H1 (cell line): ENCODE data around the gene TGM3. TPM values are rescaled to one million over a fixed set of nuclear protein-coding genes. Genes with fewer than 3 reads are reported as not detected.

Experiments
- CTCF ChIA-PET: fragments of 300-600 bp; sonication (Branson Sonifier 250); formaldehyde crosslinking; loops from one replicate; lab custom pipeline; 2021; ENCODE audit not compliant: partially characterized antibody; lab: Charles Lee
- POLR2A ChIA-PET: fragments of 300-600 bp; sonication (Branson Sonifier 250); formaldehyde crosslinking; loops from one replicate; lab custom pipeline; 2021; ENCODE audit warnings: inconsistent platforms; ENCODE audit not compliant: partially characterized antibody; lab: Charles Lee
- DNase-seq, 2 experiments: peaks; one replicate each; pipeline versions ENCODE4 v3.0.0 to v3.0.0-alpha.2; 2010 to 2022; ENCODE audit warnings: low spot score in 2 of 2, low read depth in 1 of 2, mixed read lengths in 1 of 2
- FAIRE-seq: peaks from 2 replicates; lab custom pipeline; 2011; peaks lifted over from hg19 to GRCh38; lab: Jason Lieb, UNC
- H2AFZ ChIP-seq: 2 replicates; pipeline ENCODE4 v1.8.1; 2012; ENCODE audit warnings: low read length, inconsistent platforms
- H2AK5ac ChIP-seq: 2 replicates; pipeline ENCODE4 v1.6.1; 2013; ENCODE audit warnings: low read depth, low read length
- H2BK120ac ChIP-seq: replicated peaks from 2 replicates; pipeline ENCODE3; 2013; ENCODE audit warnings: low read depth, low read length, inconsistent platforms
- H2BK12ac ChIP-seq: 2 replicates; pipeline ENCODE4 v1.6.1; 2013; ENCODE audit warnings: low read depth, low read length
- H2BK15ac ChIP-seq: 2 replicates; pipeline ENCODE4 v1.6.1; 2013; ENCODE audit warnings: low read length
- H2BK20ac ChIP-seq: 2 replicates; pipeline ENCODE4 v1.6.1; 2013; ENCODE audit warnings: low read length
- H2BK5ac ChIP-seq: 2 replicates; pipeline ENCODE4 v1.6.1; 2013; ENCODE audit warnings: low read depth, low read length
- H3K14ac ChIP-seq: 2 replicates; pipeline ENCODE4 v1.6.1; 2013; ENCODE audit warnings: inconsistent platforms; ENCODE audit not compliant: insufficient read length
- H3K18ac ChIP-seq: 2 replicates; pipeline ENCODE4 v1.6.1; 2013; ENCODE audit warnings: low read length; ENCODE audit errors: extremely low read depth
- H3K23ac ChIP-seq: 2 replicates; pipeline ENCODE4 v1.6.1; 2013; ENCODE audit warnings: inconsistent platforms; ENCODE audit not compliant: insufficient read length
- H3K23me2 ChIP-seq: 2 replicates; pipeline ENCODE4 v1.6.1; 2013; ENCODE audit warnings: low read depth, low read length
- H3K27ac ChIP-seq: 2 replicates; pipeline ENCODE4 v1.6.1; 2011; ENCODE audit warnings: low read depth, low read length, inconsistent platforms
- H3K27me3 ChIP-seq, 4 experiments: replicated peaks in 1 of 4; 1 replicate in 1 of 4; 2 replicates in 3 of 4; pipeline versions ENCODE4 v1.6.1 to v1.8.1; 2011 to 2013; ENCODE audit warnings: low read length in 3 of 4, mild to moderate bottlenecking in 3 of 4, inconsistent platforms in 2 of 4, mixed read lengths in 2 of 4, moderate library complexity in 1 of 4; ENCODE audit not compliant: control insufficient read depth in 3 of 4, insufficient read depth in 3 of 4; ENCODE audit errors: extremely low read depth in 1 of 4
- H3K36me3 ChIP-seq, 4 experiments: 2 replicates each; pipeline versions ENCODE4 v1.6.1 to v1.8.1; 2011 to 2013; ENCODE audit warnings: mild to moderate bottlenecking in 4 of 4, low read length in 3 of 4, moderate library complexity in 2 of 4, control low read depth in 1 of 4, inconsistent platforms in 1 of 4; ENCODE audit not compliant: insufficient read depth in 4 of 4, control insufficient read depth in 2 of 4
- H3K4ac ChIP-seq: replicated peaks from 2 replicates; pipeline ENCODE3; 2013; ENCODE audit warnings: low read length, low read depth, mixed read lengths, inconsistent platforms; ENCODE audit not compliant: insufficient read length
- H3K4me1 ChIP-seq, 4 experiments: replicated peaks in 1 of 4; 1 replicate in 1 of 4; 2 replicates in 3 of 4; pipeline versions ENCODE4 v1.6.1 to v1.8.1; 2011 to 2013; ENCODE audit warnings: low read length in 3 of 4, inconsistent platforms in 2 of 4, mixed read lengths in 1 of 4; ENCODE audit not compliant: insufficient read depth in 4 of 4, control insufficient read depth in 3 of 4
- H3K4me2 ChIP-seq, 2 experiments: 2 replicates each; pipeline versions ENCODE4 v1.6.1 to v1.8.1; 2011 to 2013; ENCODE audit warnings: low read depth in 2 of 2, low read length in 2 of 2, control low read depth in 1 of 2, inconsistent platforms in 1 of 2, mild to moderate bottlenecking in 1 of 2; ENCODE audit not compliant: insufficient read depth in 1 of 2
- H3K4me3 ChIP-seq, 4 experiments: fragments of 200-600, 300-600 bp in 1 of 4; sonication (generic), shearing (Covaris generic), sonication (Bioruptor Twin) in 1 of 4; 2 replicates each; pipeline versions ENCODE4 v1.5.1 to v1.8.1; 2011 to 2016; ENCODE audit warnings: low read length in 4 of 4, low read depth in 3 of 4, control low read depth in 2 of 4, inconsistent platforms in 2 of 4, mild to moderate bottlenecking in 2 of 4, mixed read lengths in 1 of 4, moderate library complexity in 1 of 4; ENCODE audit not compliant: insufficient read depth in 2 of 4; ENCODE audit errors: extremely low read depth in 1 of 4
- H3K56ac ChIP-seq: replicated peaks from 2 replicates; pipeline ENCODE3; 2013; ENCODE audit warnings: low read depth, mild to moderate bottlenecking, mixed read lengths, low read length, inconsistent platforms; ENCODE audit not compliant: insufficient read length
- H3K79me1 ChIP-seq: 2 replicates; pipeline ENCODE4 v1.6.1; 2013; ENCODE audit warnings: low read depth, low read length, control low read depth
- H3K79me2 ChIP-seq, 2 experiments: 2 replicates each; pipeline versions ENCODE4 v1.6.1 to v1.8.1; 2012 to 2013; ENCODE audit warnings: low read length in 2 of 2, mild to moderate bottlenecking in 2 of 2, inconsistent platforms in 1 of 2; ENCODE audit not compliant: insufficient read depth in 2 of 2, control insufficient read depth in 1 of 2
- H3K9ac ChIP-seq, 4 experiments: replicated peaks in 1 of 4; 1 replicate in 1 of 4; 2 replicates in 3 of 4; pipeline versions ENCODE4 v1.6.1 to v1.8.1; 2011 to 2013; ENCODE audit warnings: low read depth in 3 of 4, low read length in 3 of 4, control low read depth in 2 of 4, mild to moderate bottlenecking in 2 of 4, moderate library complexity in 2 of 4, inconsistent platforms in 1 of 4; ENCODE audit errors: extremely low read depth in 1 of 4
- H3K9me3 ChIP-seq, 2 experiments: 2 replicates each; pipeline versions ENCODE4 v1.6.1 to v1.8.1; 2012 to 2013; ENCODE audit warnings: mild to moderate bottlenecking in 2 of 2, moderate library complexity in 2 of 2, control low read depth in 1 of 2, inconsistent platforms in 1 of 2, low read depth in 1 of 2, low read length in 1 of 2, mixed read lengths in 1 of 2; ENCODE audit not compliant: insufficient read depth in 2 of 2
- H4K20me1 ChIP-seq, 2 experiments: replicated peaks in 1 of 2; 2 replicates each; pipeline versions ENCODE3 to v1.8.1; 2011 to 2013; ENCODE audit warnings: inconsistent platforms in 2 of 2, low read length in 2 of 2, mild to moderate bottlenecking in 1 of 2; ENCODE audit not compliant: insufficient read depth in 2 of 2, control insufficient read depth in 1 of 2
- H4K5ac ChIP-seq: 2 replicates; pipeline ENCODE4 v1.6.1; 2013; ENCODE audit warnings: low read length, low read depth, mixed read lengths, inconsistent platforms; ENCODE audit not compliant: insufficient read length
- H4K8ac ChIP-seq: 2 replicates; pipeline ENCODE4 v1.8.0; 2013; ENCODE audit warnings: mild to moderate bottlenecking, moderate library complexity, low read length, inconsistent platforms; ENCODE audit not compliant: insufficient read depth; ENCODE audit errors: extremely low read depth
- H4K91ac ChIP-seq: replicated peaks from 2 replicates; pipeline ENCODE3; 2013; ENCODE audit warnings: low read length, mixed read lengths, inconsistent platforms; ENCODE audit not compliant: insufficient read length
- ASH2L ChIP-seq: fragments of 200-600, 300-600 bp; sonication (generic); IDR thresholded peaks from one replicate; pipeline ENCODE4 v1.7.1; 2017; ENCODE audit warnings: low read length
- CHD1 ChIP-seq: IDR thresholded peaks from 2 replicates; pipeline ENCODE4 v1.6.1; 2012; ENCODE audit warnings: low read depth, low read length, improper control_type of control experiment
- JUND ChIP-seq: IDR thresholded peaks from 2 replicates; pipeline ENCODE4 v1.6.1; 2011; ENCODE audit warnings: mild to moderate bottlenecking, improper control_type of control experiment, low read length
- KDM4A ChIP-seq: IDR thresholded peaks from one replicate; pipeline ENCODE4 v1.7.1; 2012; ENCODE audit warnings: low read depth, mild to moderate bottlenecking, moderate library complexity, low read length, inconsistent platforms; ENCODE audit not compliant: severe bottlenecking
- NANOG ChIP-seq: IDR thresholded peaks from 2 replicates; pipeline ENCODE4 v1.6.1; 2011; ENCODE audit warnings: low read length, low read depth, mild to moderate bottlenecking, inconsistent platforms; ENCODE audit not compliant: insufficient read depth, poor library complexity, severe bottlenecking
- POLR2A ChIP-seq, 2 experiments: IDR thresholded peaks; 1 replicate in 1 of 2; 2 replicates in 1 of 2; pipeline ENCODE4 v1.6.1; 2011; ENCODE audit warnings: low read depth in 2 of 2, low read length in 2 of 2, mild to moderate bottlenecking in 2 of 2; ENCODE audit errors: control extremely low read depth in 1 of 2
- SIX5 ChIP-seq: IDR thresholded peaks from 2 replicates; pipeline ENCODE4 v1.6.1; 2011; ENCODE audit warnings: mild to moderate bottlenecking, low read depth, low read length
- TAF7 ChIP-seq: optimal IDR thresholded peaks from 2 replicates; pipeline ENCODE3; 2011; ENCODE audit warnings: low read depth, mild to moderate bottlenecking, inconsistent platforms, low read length, moderate library complexity, borderline replicate concordance
- WGBS, 2 experiments: shearing (Covaris generic) in 1 of 2; methylation state at CpG; one replicate each; pipeline versions ENCODE4 v1.1.6 to v1.1.7; 2013 to 2015; ENCODE audit warnings: low lambda C conversion rate in 2 of 2, mixed read lengths in 2 of 2, inconsistent platforms in 1 of 2, low coverage in 1 of 2, missing lambda C conversion rate in 1 of 2; ENCODE audit not compliant: insufficient replicate concordance in 2 of 2, insufficient coverage in 1 of 2, insufficient read length in 1 of 2; ENCODE audit errors: extremely low coverage in 1 of 2, missing lambda C conversion rate in 1 of 2; 5-methylcytosine and 5-hydroxymethylcytosine counted together
- polyA plus RNA-seq, 7 experiments: library from polyadenylated mRNA; depleted of rRNA in 3 of 7; stranded (reverse) in 5 of 7; unstranded in 2 of 7; fragments of >200 nt in 5 of 7; fragments of 200-250 nt in 2 of 7; gene quantifications; 1 replicate in 5 of 7; 2 replicates in 1 of 7; 4 replicates in 1 of 7; pipeline versions ENCODE4 v1.2.1 to v1.2.3, GENCODE V29; 2011 to 2013; ENCODE audit warnings: missing spikeins in 2 of 7, mixed read lengths in 2 of 7
- total RNA-seq: library from RNA; stranded (reverse); fragmentation: NEBNext Ultra II Directional; extraction: Animal tissue kit (Norgen Biotek cat#: 25700); gene quantifications from 2 replicates; pipeline ENCODE4 v1.2.1, GENCODE V29; 2021
- TF ChIP-seq, protein P1 (sequence below): IDR thresholded peaks from 2 replicates; pipeline ENCODE4 v1.6.1; 2011; ENCODE audit warnings: low read depth, mild to moderate bottlenecking, low read length; ENCODE audit not compliant: insufficient read depth
- TF ChIP-seq, protein P2 (sequence below): IDR thresholded peaks from 2 replicates; pipeline ENCODE4 v1.6.1; 2012; ENCODE audit warnings: low read length, inconsistent platforms

TGM3 gene
- total and polyA plus RNA-seq, 2 of the 8 experiments (the other 6 are each of a cell fraction or from before 2014, with no cell fraction given) = 0.12 TPM; not detected in 1

DNA sequence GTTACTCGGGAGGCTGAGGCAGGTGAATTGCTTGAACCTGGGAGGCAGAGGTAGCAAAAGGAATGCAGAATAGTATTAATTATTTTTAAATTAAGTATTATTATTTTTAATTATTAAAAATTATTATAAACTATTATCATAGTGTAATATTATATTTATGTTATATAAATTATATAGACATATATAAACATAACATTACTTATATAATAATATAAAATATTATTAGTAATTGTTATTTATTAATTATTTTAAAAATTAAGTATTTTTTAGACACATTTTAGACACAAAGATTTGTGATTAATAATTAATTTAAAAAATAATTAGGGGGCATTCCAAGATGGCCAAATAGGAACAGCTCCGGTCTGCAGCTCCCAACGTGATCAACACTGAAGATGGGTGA lies 31.7 kb upstream of the TGM3 start:
- Histone ChIP-seq H2BK20ac (no peak overlapping the region), H2BK15ac (no peak overlapping the region), H2BK120ac (no peak overlapping the region), H3K14ac (no peak overlapping the region), H2AFZ (peak overlapping the region; percentile 99), H2BK12ac (peak overlapping the region; percentile 80; the same call in 1 of the 2 replicates), H3K4me3 (peak overlapping the region in 1 of 4 experiments; percentile 52; a peak in 2 of 8 replicates), H4K20me1 (no peaks in the 10 kb centered on the region), H3K4me2 (peak overlapping the region; percentile 46 to 84), H3K79me1 (no peaks in the 10 kb centered on the region), H3K18ac (no peak overlapping the region), H3K4me1 (peaks cover 0 to 4% (median 1%) of the 10 kb centered on the region in 4 experiments; a peak in 3 of 7 replicates), H3K23me2 (0 out of 2 replicates have a peak, but pooled peaks cover 2% of the 10 kb centered on the region), H2BK5ac (peak overlapping the region; percentile 48; the same call in 1 of the 2 replicates), H3K56ac (no peak overlapping the region), H3K4ac (no peak overlapping the region), H3K79me2 (no peaks in the 10 kb centered on the region), H3K27ac (peak overlapping the region; percentile 81), H2AK5ac (no peak overlapping the region), H3K36me3 (no peaks in the 10 kb centered on the region), H4K8ac (no peak overlapping the region), H3K23ac (no peak overlapping the region), H3K27me3 (no peaks in the 10 kb centered on the region), H4K5ac (peak overlapping the region; percentile 44), H3K9me3 (no peaks in the 10 kb centered on the region), H4K91ac (no peak overlapping the region), H3K9ac (peak overlapping the region in 1 of 4 experiments; percentile 58; a peak in 1 of 7 replicates)
- WGBS, 2 experiments = 83% methylated on average over 3 of the region's 3 CpGs; no CpG with 5 or more reads in 1 of the 2 experiments
- CTCF ChIA-PET = interaction anchor here (0.8 to 3.7 kb wide), 8 partner anchors 14 to 76 kb away, joined by 3 to 16 read pairs (median 3); no protein-coding TSS in a partner anchor
- POLR2A ChIA-PET = interaction anchor here (0.9 kb wide), 1 partner anchor 53 kb away, joined by 3 read pairs; no protein-coding TSS in a partner anchor
- no peak for FAIRE-seq
- DNase-seq = no peak
- TF ChIP-seq JUND (no peak), CHD1 (no peak), POLR2A (IDR thresholded peaks at IDR 0.05; ENCODE audit: control extremely low read depth in 1 of 2, low read depth in 2 of 2, low read length in 2 of 2) (no peak), TAF7 (no peak), SIX5 (no peak), NANOG (no peak), KDM4A (no peak), ASH2L (no peak)
- TF ChIP-seq, protein P1, sequence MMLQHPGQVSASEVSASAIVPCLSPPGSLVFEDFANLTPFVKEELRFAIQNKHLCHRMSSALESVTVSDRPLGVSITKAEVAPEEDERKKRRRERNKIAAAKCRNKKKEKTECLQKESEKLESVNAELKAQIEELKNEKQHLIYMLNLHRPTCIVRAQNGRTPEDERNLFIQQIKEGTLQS = no peak
- TF ChIP-seq, protein P2, sequence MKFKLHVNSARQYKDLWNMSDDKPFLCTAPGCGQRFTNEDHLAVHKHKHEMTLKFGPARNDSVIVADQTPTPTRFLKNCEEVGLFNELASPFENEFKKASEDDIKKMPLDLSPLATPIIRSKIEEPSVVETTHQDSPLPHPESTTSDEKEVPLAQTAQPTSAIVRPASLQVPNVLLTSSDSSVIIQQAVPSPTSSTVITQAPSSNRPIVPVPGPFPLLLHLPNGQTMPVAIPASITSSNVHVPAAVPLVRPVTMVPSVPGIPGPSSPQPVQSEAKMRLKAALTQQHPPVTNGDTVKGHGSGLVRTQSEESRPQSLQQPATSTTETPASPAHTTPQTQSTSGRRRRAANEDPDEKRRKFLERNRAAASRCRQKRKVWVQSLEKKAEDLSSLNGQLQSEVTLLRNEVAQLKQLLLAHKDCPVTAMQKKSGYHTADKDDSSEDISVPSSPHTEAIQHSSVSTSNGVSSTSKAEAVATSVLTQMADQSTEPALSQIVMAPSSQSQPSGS = no peak
